Measurements from ENCODE around the gene KDM2A. TPM values are rescaled to one million over a fixed set of nuclear protein-coding genes. Genes with fewer than 3 reads are reported as not detected.
"Not testable (repeated sequence)": the region's sequence is repeated elsewhere in the genome, so short reads cannot be mapped to it uniquely, and the experiment has no call there.

Gene KDM2A
- total RNA-seq, 1 donor: 51.4 TPM

DNA sequence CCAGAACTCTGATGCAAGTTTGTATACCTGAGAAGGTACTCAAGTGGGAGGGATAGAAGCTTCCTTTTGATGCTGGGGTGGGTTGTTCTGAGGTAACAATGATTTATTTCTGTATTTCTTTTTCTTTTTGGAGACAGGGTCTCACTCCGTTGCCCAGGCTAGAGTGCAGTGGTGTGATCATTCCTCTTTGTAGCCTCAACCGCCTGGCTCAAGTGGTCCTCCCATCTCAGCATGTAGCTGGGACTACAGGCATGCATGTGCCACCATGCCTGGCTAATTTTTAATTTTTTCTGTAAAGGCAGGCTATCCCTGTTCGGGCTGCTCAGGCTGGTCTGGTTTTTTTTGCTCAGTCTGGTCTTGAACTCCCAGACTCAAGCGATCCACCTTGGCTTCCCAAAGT is 7.9 kb downstream of the KDM2A start:
- no peak overlapping the region for H3K4me3 ChIP-seq (ENCODE audit: low read depth, low read length)
- DNase-seq (ENCODE audit: low read depth): no peak
- TF ChIP-seq, protein P1, sequence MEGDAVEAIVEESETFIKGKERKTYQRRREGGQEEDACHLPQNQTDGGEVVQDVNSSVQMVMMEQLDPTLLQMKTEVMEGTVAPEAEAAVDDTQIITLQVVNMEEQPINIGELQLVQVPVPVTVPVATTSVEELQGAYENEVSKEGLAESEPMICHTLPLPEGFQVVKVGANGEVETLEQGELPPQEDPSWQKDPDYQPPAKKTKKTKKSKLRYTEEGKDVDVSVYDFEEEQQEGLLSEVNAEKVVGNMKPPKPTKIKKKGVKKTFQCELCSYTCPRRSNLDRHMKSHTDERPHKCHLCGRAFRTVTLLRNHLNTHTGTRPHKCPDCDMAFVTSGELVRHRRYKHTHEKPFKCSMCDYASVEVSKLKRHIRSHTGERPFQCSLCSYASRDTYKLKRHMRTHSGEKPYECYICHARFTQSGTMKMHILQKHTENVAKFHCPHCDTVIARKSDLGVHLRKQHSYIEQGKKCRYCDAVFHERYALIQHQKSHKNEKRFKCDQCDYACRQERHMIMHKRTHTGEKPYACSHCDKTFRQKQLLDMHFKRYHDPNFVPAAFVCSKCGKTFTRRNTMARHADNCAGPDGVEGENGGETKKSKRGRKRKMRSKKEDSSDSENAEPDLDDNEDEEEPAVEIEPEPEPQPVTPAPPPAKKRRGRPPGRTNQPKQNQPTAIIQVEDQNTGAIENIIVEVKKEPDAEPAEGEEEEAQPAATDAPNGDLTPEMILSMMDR (IDR thresholded peaks at IDR 0.05; ENCODE audit: insufficient read depth, low read length): no peak

DNA sequence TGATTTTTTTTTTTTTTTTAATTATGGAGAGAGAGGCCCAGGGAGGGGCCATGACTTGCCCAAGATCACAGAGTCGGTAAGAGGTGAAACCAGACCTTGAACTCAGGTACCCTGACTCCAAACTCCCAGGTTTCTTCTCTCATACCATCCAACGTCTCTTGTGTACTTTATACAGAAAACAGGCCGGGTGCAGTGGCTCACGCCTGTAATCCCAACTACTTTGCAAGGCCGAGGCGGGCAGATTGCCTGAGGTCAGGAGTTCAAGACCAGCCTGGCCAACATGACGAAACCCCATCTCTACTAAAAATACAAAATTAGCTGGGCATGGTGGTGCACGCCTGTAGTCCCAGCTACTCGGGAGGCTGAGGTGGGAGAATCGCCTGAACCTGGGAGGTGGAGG is 11.8 kb downstream of the KDM2A start:
- H3K4me3 ChIP-seq (ENCODE audit: low read depth, low read length); DNase-seq (ENCODE audit: low read depth): not testable (repeated sequence)

DNA sequence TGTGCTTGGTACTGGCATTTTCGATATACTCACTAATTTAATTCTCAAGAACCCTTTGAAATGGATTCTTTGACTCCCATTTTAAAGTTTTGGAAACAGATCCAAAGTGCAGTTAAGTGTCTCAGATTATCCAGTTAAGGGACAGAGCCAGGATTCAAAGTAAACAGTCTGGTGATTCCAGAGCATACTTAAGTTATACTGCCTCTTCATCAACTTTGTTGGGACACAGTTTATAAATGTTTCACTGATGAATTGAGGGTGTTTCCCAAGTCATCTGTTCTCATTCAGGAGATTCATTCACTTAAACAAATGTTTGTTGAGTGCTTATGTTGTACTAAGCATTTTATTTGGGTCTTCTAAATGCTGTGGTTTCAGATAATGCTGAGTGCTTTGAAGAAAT is 17.1 kb downstream of the KDM2A start:
- no peak overlapping the region for H3K4me3 ChIP-seq (ENCODE audit: low read depth, low read length)
- TF ChIP-seq, protein P1 (IDR thresholded peaks at IDR 0.05; ENCODE audit: insufficient read depth, low read length): no peak
- no peak for DNase-seq (ENCODE audit: low read depth)

DNA sequence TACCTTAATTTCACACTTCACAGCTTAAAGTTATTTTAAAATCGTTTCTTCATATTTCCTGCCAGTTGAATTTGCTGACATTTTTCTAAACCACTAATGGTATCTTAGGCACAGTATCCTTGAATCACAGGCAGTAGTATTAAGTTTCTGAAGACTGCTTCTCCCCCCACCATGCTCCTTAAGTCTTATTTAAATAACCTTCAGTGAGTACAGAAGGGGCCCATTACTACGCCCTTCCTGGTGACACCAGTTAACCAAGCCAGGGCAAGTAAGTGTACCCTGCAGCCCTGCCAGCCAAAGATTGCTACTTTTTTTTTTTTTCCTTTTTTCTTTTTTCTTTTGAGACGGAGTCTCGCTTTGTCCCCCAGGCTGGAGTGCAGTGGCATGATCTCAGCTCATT is 19.9 kb downstream of the KDM2A start:
- DNase-seq (ENCODE audit: low read depth): no peak
- no peak overlapping the region for H3K4me3 ChIP-seq (ENCODE audit: low read depth, low read length)
- TF ChIP-seq, protein P1 (IDR thresholded peaks at IDR 0.05; ENCODE audit: insufficient read depth, low read length): no peak

DNA sequence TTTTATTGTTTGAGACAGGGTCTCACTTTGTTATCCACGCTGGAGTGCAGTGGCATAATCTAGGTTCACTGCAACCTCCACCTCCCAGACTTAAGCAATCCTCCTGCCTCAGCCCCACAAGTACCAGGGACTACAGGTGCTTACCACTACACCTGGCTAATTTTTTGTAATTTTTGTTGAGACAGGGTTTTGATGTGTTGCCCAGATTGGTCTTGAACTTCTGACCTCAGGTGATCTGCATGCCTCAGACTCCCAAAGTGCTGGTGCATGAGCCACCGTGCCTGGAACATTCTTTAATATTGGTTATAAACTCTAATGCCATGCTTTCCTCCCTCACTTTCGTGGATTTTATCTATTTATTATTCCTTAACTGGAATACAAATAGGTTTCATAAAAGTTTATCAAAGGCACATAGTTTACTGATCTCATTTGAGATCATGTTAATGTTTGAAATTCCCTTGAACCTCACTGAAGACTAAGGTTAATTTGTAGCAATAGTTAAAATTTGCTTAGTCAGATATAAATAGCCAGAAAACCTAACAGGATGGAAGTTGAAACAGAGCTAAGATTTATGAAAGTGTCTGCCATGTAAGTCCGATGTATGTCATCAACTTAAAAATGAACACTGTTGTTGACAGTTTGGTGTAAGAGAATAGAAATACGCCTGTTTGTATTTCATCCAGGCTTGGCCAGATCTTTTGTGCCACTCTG is 27.6 kb downstream of the KDM2A start:
- H3K4me3 ChIP-seq (ENCODE audit: low read depth, low read length): no peak overlapping the region
- DNase-seq (ENCODE audit: low read depth): no peak
- TF ChIP-seq, protein P1 (IDR thresholded peaks at IDR 0.05; ENCODE audit: insufficient read depth, low read length): no peak

DNA sequence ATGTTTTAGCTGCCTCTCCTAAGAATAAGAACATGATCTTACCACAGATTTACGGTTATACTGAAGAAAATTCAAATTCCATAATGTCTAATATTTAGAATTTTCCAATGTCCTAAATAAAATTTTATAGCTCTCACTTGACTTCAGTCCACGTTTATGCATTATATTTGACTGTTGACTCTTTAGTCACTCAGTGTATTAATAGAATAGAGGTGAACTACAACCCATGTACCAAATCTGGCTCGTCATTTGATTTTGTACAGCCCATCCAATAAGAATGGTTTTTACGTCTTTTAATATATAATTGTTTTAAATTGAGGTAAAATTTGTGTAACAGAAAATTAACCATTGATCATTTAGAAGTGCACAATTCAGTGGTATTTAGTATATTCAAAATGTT is 34.9 kb downstream of the KDM2A start:
- no peak for DNase-seq (ENCODE audit: low read depth)
- no peak overlapping the region for H3K4me3 ChIP-seq (ENCODE audit: low read depth, low read length)
- TF ChIP-seq, protein P1 (IDR thresholded peaks at IDR 0.05; ENCODE audit: insufficient read depth, low read length): no peak

DNA sequence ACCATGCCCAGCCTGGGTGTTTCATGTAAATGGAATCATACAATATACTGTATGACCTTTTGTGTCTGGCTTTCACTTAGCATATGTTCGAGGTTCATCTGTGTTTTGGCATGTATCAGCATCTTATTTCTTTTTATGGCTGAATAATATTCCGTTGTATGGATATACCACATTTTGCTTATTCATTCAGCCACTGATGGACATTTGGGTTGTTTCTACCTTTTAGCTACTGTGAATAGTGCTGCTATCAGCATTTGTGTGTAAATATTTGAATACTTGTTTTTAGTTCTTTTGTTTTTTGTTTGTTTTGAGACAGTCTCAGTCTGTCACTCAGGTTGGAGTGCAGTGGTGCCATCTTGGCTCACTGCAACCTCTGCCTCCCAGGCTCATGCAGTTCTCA is 35.7 kb downstream of the KDM2A start:
- TF ChIP-seq, protein P1 (IDR thresholded peaks at IDR 0.05; ENCODE audit: insufficient read depth, low read length): no peak
- DNase-seq (ENCODE audit: low read depth): no peak
- no peak overlapping the region for H3K4me3 ChIP-seq (ENCODE audit: low read depth, low read length)
